H9 (cell line): ENCODE measurements around the gene CALN1. TPM values are rescaled to one million over a fixed set of nuclear protein-coding genes. Genes with fewer than 3 reads are reported as not detected.

Source experiments
- DNase-seq: peaks from one replicate; pipeline ENCODE4 v3.0.0-alpha.2; 2017
- H2AFZ ChIP-seq: one replicate; pipeline ENCODE4 v1.6.1; 2013; ENCODE audit warnings: mild to moderate bottlenecking, low read length, control low read depth, moderate library complexity
- H2AK5ac ChIP-seq: 2 replicates; pipeline ENCODE4 v1.6.1; 2013; ENCODE audit warnings: low read length, control low read depth, mixed read lengths; ENCODE audit not compliant: insufficient read length
- H2BK120ac ChIP-seq: one replicate; pipeline ENCODE4 v1.6.1; 2013; ENCODE audit warnings: low read depth, mild to moderate bottlenecking, low read length, control low read depth, inconsistent platforms; ENCODE audit not compliant: poor library complexity, severe bottlenecking
- H2BK12ac ChIP-seq: 2 replicates; pipeline ENCODE4 v1.6.1; 2013; ENCODE audit warnings: low read length, control low read depth, mixed read lengths, low read depth; ENCODE audit not compliant: insufficient read length
- H2BK15ac ChIP-seq: 2 replicates; pipeline ENCODE4 v1.6.1; 2013; ENCODE audit warnings: low read depth, low read length, control low read depth
- H2BK20ac ChIP-seq: one replicate; pipeline ENCODE4 v1.6.1; 2013; ENCODE audit warnings: low read depth, mild to moderate bottlenecking, low read length, control low read depth, inconsistent platforms; ENCODE audit not compliant: poor library complexity, severe bottlenecking
- H2BK5ac ChIP-seq: 2 replicates; pipeline ENCODE4 v1.6.1; 2013; ENCODE audit warnings: low read length, control low read depth, mixed read lengths; ENCODE audit not compliant: insufficient read length
- H3K14ac ChIP-seq: 2 replicates; pipeline ENCODE4 v1.6.1; 2013; ENCODE audit warnings: low read length, control low read depth; ENCODE audit not compliant: insufficient read depth
- H3K18ac ChIP-seq: 2 replicates; pipeline ENCODE4 v1.6.1; 2013; ENCODE audit warnings: low read depth, mild to moderate bottlenecking, mixed read lengths, low read length, control low read depth; ENCODE audit not compliant: insufficient read length
- H3K23ac ChIP-seq: 2 replicates; pipeline ENCODE4 v1.6.1; 2013; ENCODE audit warnings: low read length, control low read depth, mixed read lengths, low read depth; ENCODE audit not compliant: insufficient read length
- H3K23me2 ChIP-seq: 2 replicates; pipeline ENCODE4 v1.6.1; 2013; ENCODE audit warnings: low read depth, mild to moderate bottlenecking, mixed read lengths, low read length, control low read depth; ENCODE audit not compliant: insufficient read length, poor library complexity, severe bottlenecking
- H3K27ac ChIP-seq: 2 replicates; pipeline ENCODE4 v1.5.1; 2013; ENCODE audit warnings: low read length, control low read depth, mixed read lengths, low read depth; ENCODE audit not compliant: insufficient read length
- H3K27me3 ChIP-seq: 2 replicates; pipeline ENCODE4 v1.6.1; 2013; ENCODE audit warnings: low read length, control low read depth, inconsistent platforms; ENCODE audit not compliant: insufficient read depth
- H3K4ac ChIP-seq: 2 replicates; pipeline ENCODE4 v1.6.1; 2013; ENCODE audit warnings: low read depth, mild to moderate bottlenecking, control low read depth, inconsistent platforms, low read length, moderate library complexity
- H3K4me1 ChIP-seq: 2 replicates; pipeline ENCODE4 v1.6.1; 2013; ENCODE audit warnings: low read length, control low read depth, inconsistent platforms; ENCODE audit not compliant: insufficient read depth
- H3K4me2 ChIP-seq: 2 replicates; pipeline ENCODE4 v1.6.1; 2013; ENCODE audit warnings: low read length, control low read depth, mixed read lengths; ENCODE audit not compliant: insufficient read length, insufficient read depth
- H3K56ac ChIP-seq: 2 replicates; pipeline ENCODE4 v1.6.1; 2013; ENCODE audit warnings: low read depth, mild to moderate bottlenecking, mixed read lengths, low read length, control low read depth; ENCODE audit not compliant: insufficient read length
- H3K79me1 ChIP-seq: 2 replicates; pipeline ENCODE4 v1.6.1; 2013; ENCODE audit warnings: low read depth, mild to moderate bottlenecking, moderate library complexity, low read length, control low read depth, inconsistent platforms; ENCODE audit not compliant: insufficient read depth, poor library complexity, severe bottlenecking
- H3K79me2 ChIP-seq: 2 replicates; pipeline ENCODE4 v1.6.1; 2013; ENCODE audit warnings: low read length, control low read depth, inconsistent platforms; ENCODE audit not compliant: insufficient read depth
- H3K9ac ChIP-seq: 2 replicates; pipeline ENCODE4 v1.6.1; 2013; ENCODE audit warnings: low read length, control low read depth, mixed read lengths; ENCODE audit not compliant: insufficient read length; ENCODE audit errors: extremely low read depth
- H3K9me3 ChIP-seq: one replicate; pipeline ENCODE4 v1.6.1; 2013; ENCODE audit warnings: low read depth, low read length, inconsistent platforms; ENCODE audit not compliant: control insufficient read depth
- H3T11ph ChIP-seq: one replicate; pipeline ENCODE4 v1.6.1; 2013; ENCODE audit warnings: mild to moderate bottlenecking, low read length, control low read depth, inconsistent platforms
- H4K20me1 ChIP-seq: one replicate; pipeline ENCODE4 v1.6.1; 2013; ENCODE audit not compliant: control insufficient read depth, insufficient read length, insufficient read depth
- H4K5ac ChIP-seq: 2 replicates; pipeline ENCODE4 v1.6.1; 2013; ENCODE audit warnings: low read depth, mild to moderate bottlenecking, mixed read lengths, low read length, control low read depth; ENCODE audit not compliant: insufficient read length
- H4K8ac ChIP-seq: replicated peaks from 2 replicates; pipeline ENCODE4 v1.6.1; 2013; ENCODE audit warnings: low read length, control low read depth, mixed read lengths, low read depth; ENCODE audit not compliant: insufficient read length
- H4K91ac ChIP-seq: 2 replicates; pipeline ENCODE4 v1.6.1; 2013; ENCODE audit warnings: low read depth, mild to moderate bottlenecking, moderate library complexity, mixed read lengths, low read length, control low read depth; ENCODE audit not compliant: insufficient read length
- H3K27ac Mint-ChIP-seq, 3 experiments: 2 replicates in 2 of 3; 3 replicates in 1 of 3; pipeline ENCODE4 v1.8.0; 2020 to 2021; ENCODE audit warnings: mixed read lengths in 3 of 3, mild to moderate bottlenecking in 1 of 3, moderate library complexity in 1 of 3
- H3K27me3 Mint-ChIP-seq: 2 replicates; pipeline ENCODE4 v1.8.0; 2021; ENCODE audit warnings: low read depth, mild to moderate bottlenecking, moderate library complexity, mixed read lengths
- H3K36me3 Mint-ChIP-seq, 3 experiments: 2 replicates in 2 of 3; 3 replicates in 1 of 3; pipeline ENCODE4 v1.8.0; 2020 to 2021; ENCODE audit warnings: low read depth in 3 of 3, mixed read lengths in 3 of 3; ENCODE audit not compliant: insufficient read depth in 1 of 3
- H3K4me1 Mint-ChIP-seq, 2 experiments: 2 replicates each; pipeline ENCODE4 v1.8.0; 2020; ENCODE audit warnings: mixed read lengths in 2 of 2
- H3K4me3 Mint-ChIP-seq, 2 experiments: 2 replicates in 1 of 2; 3 replicates in 1 of 2; pipeline ENCODE4 v1.8.0; 2020 to 2021; ENCODE audit warnings: mild to moderate bottlenecking in 2 of 2, mixed read lengths in 2 of 2, moderate library complexity in 1 of 2
- H3K9me3 Mint-ChIP-seq, 2 experiments: 2 replicates in 1 of 2; 3 replicates in 1 of 2; pipeline ENCODE4 v1.8.0; 2020; ENCODE audit warnings: mild to moderate bottlenecking in 2 of 2, mixed read lengths in 2 of 2, moderate library complexity in 1 of 2
- total RNA-seq: library from RNA; stranded (reverse); gene quantifications from 2 replicates; pipeline ENCODE4 v1.2.1, GENCODE V29; 2021
- TF ChIP-seq, protein P1 (sequence below): fragments of 200-600 bp; sonication (generic); conservative IDR thresholded peaks from 3 replicates; pipeline ENCODE4 v1.8.0; 2021; ENCODE audit warnings: antibody characterized with exemption, mild to moderate bottlenecking

The CALN1 gene
- total RNA-seq, 1 experiment from 2014 or later = 2.8 TPM

DNA sequence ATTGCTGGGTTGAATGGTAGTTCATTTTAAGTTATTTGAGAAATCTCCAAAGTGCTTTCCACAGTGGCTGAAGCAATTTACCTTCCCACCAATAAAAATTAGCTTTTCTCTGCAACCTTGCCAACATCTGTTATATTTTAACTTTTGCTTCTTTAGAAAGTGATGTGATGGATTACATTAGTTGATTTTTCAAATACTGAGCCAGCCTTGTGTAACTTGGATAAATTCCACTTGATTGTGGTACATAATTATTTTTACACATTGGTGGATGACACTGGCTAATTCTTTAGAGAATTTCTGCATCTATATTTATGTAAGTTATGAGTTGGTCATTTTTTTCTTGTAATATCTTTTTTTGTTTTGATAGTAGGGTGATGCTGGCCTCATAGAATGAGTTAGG lies 646.1 kb downstream of the CALN1 start:
- Mint-ChIP-seq H3K27me3 (0 out of 2 replicates have a peak, but pooled peaks cover under 1% of the 10 kb centered on the region), H3K9me3 (peaks cover 6 to 19% of the 10 kb centered on the region in 2 experiments)
- DNase-seq = no peak

More for the DNA sequence above, 646.1 kb downstream of the CALN1 start:
- Histone ChIP-seq H4K5ac (no peak overlapping the region), H3K18ac (no peak overlapping the region), H3K9me3 (no peaks in the 10 kb centered on the region), H3K27me3 (no peaks in the 10 kb centered on the region), H3T11ph (no peak overlapping the region), H2BK120ac (no peak overlapping the region), H2BK15ac (no peak overlapping the region), H2BK5ac (no peak overlapping the region), H3K4me2 (no peak overlapping the region), H3K4me1 (no peaks in the 10 kb centered on the region), H2AFZ (no peak overlapping the region), H3K79me1 (no peaks in the 10 kb centered on the region), H2BK12ac (no peak overlapping the region), H2BK20ac (no peak overlapping the region), H4K91ac (no peak overlapping the region), H3K4ac (no peak overlapping the region), H3K56ac (no peak overlapping the region), H4K8ac (no peak overlapping the region), H3K9ac (no peak overlapping the region), H3K79me2 (no peaks in the 10 kb centered on the region), H3K23me2 (no peaks in the 10 kb centered on the region), H3K14ac (no peak overlapping the region), H3K27ac (no peak overlapping the region), H2AK5ac (no peak overlapping the region), H4K20me1 (no peaks in the 10 kb centered on the region), H3K23ac (no peak overlapping the region)
- H3K4me3 Mint-ChIP-seq = no peak overlapping the region
- peaks cover 0 to 4% (median 0%) of the 10 kb centered on the region in 3 experiments; a peak in 2 of 7 replicates for H3K36me3 Mint-ChIP-seq
- TF ChIP-seq, protein P1, sequence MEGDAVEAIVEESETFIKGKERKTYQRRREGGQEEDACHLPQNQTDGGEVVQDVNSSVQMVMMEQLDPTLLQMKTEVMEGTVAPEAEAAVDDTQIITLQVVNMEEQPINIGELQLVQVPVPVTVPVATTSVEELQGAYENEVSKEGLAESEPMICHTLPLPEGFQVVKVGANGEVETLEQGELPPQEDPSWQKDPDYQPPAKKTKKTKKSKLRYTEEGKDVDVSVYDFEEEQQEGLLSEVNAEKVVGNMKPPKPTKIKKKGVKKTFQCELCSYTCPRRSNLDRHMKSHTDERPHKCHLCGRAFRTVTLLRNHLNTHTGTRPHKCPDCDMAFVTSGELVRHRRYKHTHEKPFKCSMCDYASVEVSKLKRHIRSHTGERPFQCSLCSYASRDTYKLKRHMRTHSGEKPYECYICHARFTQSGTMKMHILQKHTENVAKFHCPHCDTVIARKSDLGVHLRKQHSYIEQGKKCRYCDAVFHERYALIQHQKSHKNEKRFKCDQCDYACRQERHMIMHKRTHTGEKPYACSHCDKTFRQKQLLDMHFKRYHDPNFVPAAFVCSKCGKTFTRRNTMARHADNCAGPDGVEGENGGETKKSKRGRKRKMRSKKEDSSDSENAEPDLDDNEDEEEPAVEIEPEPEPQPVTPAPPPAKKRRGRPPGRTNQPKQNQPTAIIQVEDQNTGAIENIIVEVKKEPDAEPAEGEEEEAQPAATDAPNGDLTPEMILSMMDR = no peak
- no peak overlapping the region for H3K27ac Mint-ChIP-seq
- peaks cover 0 to 11% of the 10 kb centered on the region in 2 experiments; a peak in 2 of 4 replicates for H3K4me1 Mint-ChIP-seq
